Motor neuron (in vitro differentiated cells): ENCODE results near the gene HBD. TPM values are rescaled to one million over a fixed set of nuclear protein-coding genes. Genes with fewer than 3 reads are reported as not detected.
A peak's percentile ranks its signal among the peaks of the same experiment; 100 is the strongest.

Experiments
- ATAC-seq, 8 experiments: fragments of 200-7000 bp; cut with Tn5 transposase; replicated peaks in 6 of 8; 2 replicates each; pipeline ENCODE4 v1.8.0; 2021; ENCODE audit warnings: mild to moderate bottlenecking in 8 of 8, moderate library complexity in 8 of 8
- H3K27ac ChIP-seq, 2 donors: fragments of 250-450 bp; sonication (Bioruptor Pico); 2 replicates each; pipeline ENCODE4 v1.9.0; 2021; ENCODE audit warnings: antibody characterized with exemption in 2 of 2, mild to moderate bottlenecking in 2 of 2, moderate library complexity in 1 of 2
- H3K4me1 ChIP-seq, 2 donors: fragments of 250-450 bp; sonication (Bioruptor Pico); replicated peaks in 1 of 2; 2 replicates each; pipeline ENCODE4 v1.6.1; 2021; ENCODE audit warnings: antibody characterized with exemption in 2 of 2, mild to moderate bottlenecking in 2 of 2, moderate library complexity in 1 of 2
- H3K4me3 ChIP-seq, 5 donors: fragments of 250-450 bp; sonication (Bioruptor Pico); 2 replicates each; pipeline ENCODE4 v1.9.0; 2021; ENCODE audit warnings: antibody characterized with exemption in 5 of 5, mild to moderate bottlenecking in 5 of 5, moderate library complexity in 4 of 5
- WGBS, 10 experiments: fragments of 450-650 bp; shearing (Covaris generic); methylation state at CpG; one replicate each; pipeline ENCODE4 v1.0.0; 2022; 5-methylcytosine and 5-hydroxymethylcytosine counted together
- in situ Hi-C, 9 experiments: fragments of 400-800 bp; cut with MboI; loops; one replicate each; pipeline ENCODE4 v1.15.0; 2021; ENCODE audit warnings: low sequenced_read_pairs in 9 of 9, low pct_unique_long_range_greater_than_20kb in 2 of 9; ENCODE audit not compliant: unreplicated experiment in 9 of 9
- total RNA-seq, 8 experiments: library from RNA; unstranded; fragments of 300-600 nt; gene quantifications; 2 replicates each; pipeline versions ENCODE4 v1.2.3 to v1.2.4, GENCODE V29; 2022

Gene HBD
- total RNA-seq, 8 experiments from 2014 or later, result 0.46 TPM; not detected in 7

GRCh38 chr11:5237420-5237819, 3.1 kb upstream of the HBD start:
- in situ Hi-C loops, result no loop called here
- WGBS, 10 experiments, result 0 to 95% (median 80%) methylated on average over 1 to 2 of the region's 2 CpGs; no CpG with 5 or more reads in 1 of the 10 experiments
- no peak for ATAC-seq
- no peak overlapping the region for H3K4me3 ChIP-seq
- H3K4me1 ChIP-seq, result no peaks in the 10 kb centered on the region
- no peak overlapping the region for H3K27ac ChIP-seq

GRCh38 chr11:5235364-5236095, 1.2 kb upstream of the HBD start:
- in situ Hi-C loops, result no loop called here
- WGBS, 10 experiments, result 36 to 90% (median 67%) methylated on average over 2 to 5 of the region's 5 CpGs
- ATAC-seq, result no peak
- Histone ChIP-seq H3K27ac (no peak overlapping the region), H3K4me3 (no peak overlapping the region), H3K4me1 (no peaks in the 10 kb centered on the region)

GRCh38 chr11:5233307-5233706, 976 bp downstream of the HBD start:
- 0 to 89% (median 50%) methylated on average over 1 of the region's 1 CpG; no CpG with 5 or more reads in 3 of the 10 experiments for WGBS, 10 experiments
- no peak overlapping the region for H3K27ac ChIP-seq
- H3K4me1 ChIP-seq, result no peaks in the 10 kb centered on the region
- H3K4me3 ChIP-seq, result no peak overlapping the region
- ATAC-seq, result no peak
- in situ Hi-C loops, result no loop called here

- no peak for ATAC-seq
- in situ Hi-C loops, result no loop called here
These were observed 1.5 kb downstream of the HBD start for GRCh38 chr11:5232821-5233220.

GRCh38 chr11:5232176-5232575, 2.1 kb downstream of the HBD start:
- Histone ChIP-seq H3K27ac (no peak overlapping the region), H3K4me3 (no peak overlapping the region), H3K4me1 (no peaks in the 10 kb centered on the region)
- no peak for ATAC-seq
- WGBS, 10 experiments, result 11 to 100% (median 72%) methylated on average over 1 to 3 of the region's 3 CpGs
- in situ Hi-C loops, result no loop called here

More at GRCh38 chr11:5232821-5233220, 1.5 kb downstream of the HBD start:
- no peak overlapping the region for H3K27ac ChIP-seq
- H3K4me1 ChIP-seq, result no peaks in the 10 kb centered on the region
- no peak overlapping the region for H3K4me3 ChIP-seq
- 60 to 100% (median 85%) methylated on average over 1 to 2 of the region's 2 CpGs; no CpG with 5 or more reads in 4 of the 10 experiments for WGBS, 10 experiments

GRCh38 chr11:5231111-5231510, 3.2 kb downstream of the HBD start:
- Histone ChIP-seq H3K4me1 (no peaks in the 10 kb centered on the region), H3K27ac (no peak overlapping the region), H3K4me3 (no peak overlapping the region)
- ATAC-seq, result no peak
- in situ Hi-C loops, result no loop called here
- WGBS, 10 experiments, result 38 to 100% (median 91%) methylated on average over 1 to 2 of the region's 2 CpGs

GRCh38 chr11:5230266-5230665, 4.0 kb downstream of the HBD start:
- Histone ChIP-seq H3K27ac (no peak overlapping the region), H3K4me3 (no peak overlapping the region), H3K4me1 (no peaks in the 10 kb centered on the region)
- no peak for ATAC-seq
- WGBS, 10 experiments, result 13 to 100% (median 100%) methylated on average over 1 of the region's 1 CpG; no CpG with 5 or more reads in 1 of the 10 experiments
- in situ Hi-C loops, result no loop called here

GRCh38 chr11:5229796-5230195, 4.5 kb downstream of the HBD start:
- WGBS, 10 experiments, result 17 to 100% (median 82%) methylated on average over 1 to 2 of the region's 2 CpGs
- no peaks in the 10 kb centered on the region for H3K4me1 ChIP-seq
- no peak for ATAC-seq
- in situ Hi-C loops, result no loop called here
- no peak overlapping the region for H3K27ac ChIP-seq
- no peak overlapping the region for H3K4me3 ChIP-seq

- Histone ChIP-seq H3K27ac (no peak overlapping the region), H3K4me3 (no peak overlapping the region), H3K4me1 (no peaks in the 10 kb centered on the region)
- 63 to 100% (median 77%) methylated on average over 1 of the region's 1 CpG; no CpG with 5 or more reads in 6 of the 10 experiments for whole genome bisulfite sequencing, 10 experiments
- no peak for ATAC-seq
- in situ Hi-C loops, result no loop called here
These were observed 4.9 kb downstream of the HBD start for GRCh38 chr11:5229356-5229755.

- Histone ChIP-seq H3K27ac (no peak overlapping the region), H3K4me1 (no peaks in the 10 kb centered on the region), H3K4me3 (no peak overlapping the region)
- WGBS, 10 experiments, result 30 to 94% (median 70%) methylated on average over 3 to 5 of the region's 5 CpGs; no CpG with 5 or more reads in 1 of the 10 experiments
- no peak for ATAC-seq
- in situ Hi-C loops, result no loop called here
These were observed 6.2 kb downstream of the HBD start for GRCh38 chr11:5228124-5228523.

- no peak overlapping the region for H3K4me3 ChIP-seq
- H3K4me1 ChIP-seq, result no peaks in the 10 kb centered on the region
- WGBS, 10 experiments, result 0 to 64% (median 37%) methylated on average over 1 of the region's 1 CpG; no CpG with 5 or more reads in 2 of the 10 experiments
- ATAC-seq, result no peak
- in situ Hi-C loops, result no loop called here
- no peak overlapping the region for H3K27ac ChIP-seq
These were observed 6.6 kb downstream of the HBD start for GRCh38 chr11:5227681-5228080.

GRCh38 chr11:5226732-5227310, 7.5 kb downstream of the HBD start, which contains the start of gene HBB:
HBB (minus strand) TSS chr11:5227071; CDS start chr11:5227021, 50 bp downstream.
- no peaks in the 10 kb centered on the region for H3K4me1 ChIP-seq
- in situ Hi-C loops, result no loop called here
- no peak within 1 kb of the TSS for H3K27ac ChIP-seq
- peak in 1 of 8 experiments; percentile 29 for ATAC-seq
- WGBS, 10 experiments, result 55 to 100% (median 75%) methylated on average over 1 to 3 of the region's 3 CpGs; no CpG with 5 or more reads in 5 of the 10 experiments
- H3K4me3 ChIP-seq, result no peak within 1 kb of the TSS

GRCh38 chr11:5225480-5225871, 8.8 kb downstream of the HBD start:
- H3K4me1 ChIP-seq, result no peaks in the 10 kb centered on the region
- WGBS, 10 experiments, result 20 to 90% (median 50%) methylated on average over 1 to 2 of the region's 2 CpGs; no CpG with 5 or more reads in 3 of the 10 experiments
- in situ Hi-C loops, result no loop called here
- no peak for ATAC-seq
- no peak overlapping the region for H3K27ac ChIP-seq
- H3K4me3 ChIP-seq, result no peak overlapping the region
